ENCODE results near the gene KLHL30.

GRCh38 chr2:238097201-238097987, 41.1 kb upstream of the KLHL30 start:
- TF ChIP-seq CTCF (IDR thresholded peaks at IDR 0.05; ENCODE audit: low read length) = no peak
- no peak for TF ChIP-seq EZH2 (IDR thresholded peaks at IDR 0.05; ENCODE audit: borderline replicate concordance, low read length)

Measured in OCI-LY1 (cell line).